ENCODE data around the gene FAHD2B.
"Not testable (repeated sequence)": the region's sequence is repeated elsewhere in the genome, so short reads cannot be mapped to it uniquely, and the experiment has no call there.

Gene FAHD2B

GRCh38 chr2:97088706-97089105 is 6.0 kb downstream of the FAHD2B start:
- not testable (repeated sequence) for H4K8ac ChIP-seq (ENCODE audit: low read depth, low read length); H3K9me3 ChIP-seq (replicated peaks in 1 of 2; ENCODE audit: control insufficient read depth in 2 of 2, insufficient read depth in 1 of 2, low read depth in 1 of 2, low read length in 2 of 2); H2AFZ ChIP-seq (ENCODE audit: low read length); H3K36me3 ChIP-seq (replicated peaks in 1 of 2; ENCODE audit: control insufficient read depth in 2 of 2, insufficient read depth in 2 of 2, low read length in 2 of 2); H4K91ac ChIP-seq (ENCODE audit: low read depth, low read length, poor library complexity); H3K18ac ChIP-seq (ENCODE audit: low read length); H3K14ac ChIP-seq (ENCODE audit: low read length); H2AK5ac ChIP-seq (ENCODE audit: low read depth, low read length); H3K4me2 ChIP-seq (ENCODE audit: insufficient read depth, low read length, poor library complexity, severe bottlenecking); DNase-seq (ENCODE audit: low spot score); H3K27me3 ChIP-seq (ENCODE audit: control insufficient read depth in 3 of 3, insufficient read depth in 3 of 3, low read depth in 1 of 3, low read length in 3 of 3); H3K23ac ChIP-seq (ENCODE audit: low read depth, low read length, poor library complexity); H3K27ac ChIP-seq (replicated peaks; ENCODE audit: low read length); H3K4me3 ChIP-seq (ENCODE audit: low read length in 2 of 2); H3K4ac ChIP-seq (ENCODE audit: low read length); H2BK12ac ChIP-seq (ENCODE audit: low read length); H2BK120ac ChIP-seq (ENCODE audit: low read depth, low read length); H2BK15ac ChIP-seq (ENCODE audit: low read length); H3K9ac ChIP-seq (ENCODE audit: low read depth, low read length, poor library complexity); H3K4me1 ChIP-seq (ENCODE audit: control insufficient read depth in 2 of 2, insufficient read depth in 1 of 2, low read depth in 1 of 2, low read length in 2 of 2); H2BK5ac ChIP-seq (ENCODE audit: low read length); H3K79me1 ChIP-seq (ENCODE audit: low read depth, low read length)
- no CpG with 5 or more reads among the region's 1 CpG for WGBS, 2 donors (ENCODE audit: extremely low coverage in 2 of 2, insufficient read length in 2 of 2, insufficient replicate concordance in 1 of 2)

DNA sequence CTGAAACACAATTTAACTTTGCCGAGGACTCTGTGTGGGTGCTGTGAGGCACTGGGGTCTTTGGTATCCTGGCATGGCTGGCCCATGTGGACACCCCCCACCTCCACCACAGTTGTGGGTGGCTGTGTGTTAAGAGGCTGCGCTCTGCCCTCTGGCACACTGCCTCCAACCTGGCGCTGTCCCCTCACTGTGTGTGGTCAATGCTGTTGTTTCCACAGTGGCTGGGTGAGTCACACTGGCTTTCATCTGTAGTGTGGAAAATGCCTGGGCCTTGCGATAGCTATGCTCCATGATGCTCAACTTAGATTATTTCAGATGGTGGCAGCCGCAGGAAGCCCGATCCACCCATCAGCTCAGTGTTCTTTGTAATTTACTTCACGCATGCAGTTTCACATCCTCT is 9.6 kb downstream of the FAHD2B start:
- not testable (repeated sequence) for H3K9ac ChIP-seq (ENCODE audit: low read depth, low read length, poor library complexity); H3K27me3 ChIP-seq (ENCODE audit: control insufficient read depth in 3 of 3, insufficient read depth in 3 of 3, low read depth in 1 of 3, low read length in 3 of 3); H2AK5ac ChIP-seq (ENCODE audit: low read depth, low read length); DNase-seq (ENCODE audit: low spot score); H3K4ac ChIP-seq (ENCODE audit: low read length); H3K36me3 ChIP-seq (replicated peaks in 1 of 2; ENCODE audit: control insufficient read depth in 2 of 2, insufficient read depth in 2 of 2, low read length in 2 of 2); H3K4me1 ChIP-seq (ENCODE audit: control insufficient read depth in 2 of 2, insufficient read depth in 1 of 2, low read depth in 1 of 2, low read length in 2 of 2); H3K14ac ChIP-seq (ENCODE audit: low read length); H2BK5ac ChIP-seq (ENCODE audit: low read length); H3K23ac ChIP-seq (ENCODE audit: low read depth, low read length, poor library complexity); H3K4me3 ChIP-seq (ENCODE audit: low read length in 2 of 2); H2AFZ ChIP-seq (ENCODE audit: low read length); H3K27ac ChIP-seq (replicated peaks; ENCODE audit: low read length); H3K4me2 ChIP-seq (ENCODE audit: insufficient read depth, low read length, poor library complexity, severe bottlenecking); H4K91ac ChIP-seq (ENCODE audit: low read depth, low read length, poor library complexity); H2BK15ac ChIP-seq (ENCODE audit: low read length); H2BK120ac ChIP-seq (ENCODE audit: low read depth, low read length); H3K18ac ChIP-seq (ENCODE audit: low read length); H4K8ac ChIP-seq (ENCODE audit: low read depth, low read length); H3K79me1 ChIP-seq (ENCODE audit: low read depth, low read length); H3K9me3 ChIP-seq (replicated peaks in 1 of 2; ENCODE audit: control insufficient read depth in 2 of 2, insufficient read depth in 1 of 2, low read depth in 1 of 2, low read length in 2 of 2); H2BK12ac ChIP-seq (ENCODE audit: low read length)
- WGBS, 2 donors (ENCODE audit: extremely low coverage in 2 of 2, insufficient read length in 2 of 2, insufficient replicate concordance in 1 of 2): no CpG with 5 or more reads among the region's 7 CpGs

DNA sequence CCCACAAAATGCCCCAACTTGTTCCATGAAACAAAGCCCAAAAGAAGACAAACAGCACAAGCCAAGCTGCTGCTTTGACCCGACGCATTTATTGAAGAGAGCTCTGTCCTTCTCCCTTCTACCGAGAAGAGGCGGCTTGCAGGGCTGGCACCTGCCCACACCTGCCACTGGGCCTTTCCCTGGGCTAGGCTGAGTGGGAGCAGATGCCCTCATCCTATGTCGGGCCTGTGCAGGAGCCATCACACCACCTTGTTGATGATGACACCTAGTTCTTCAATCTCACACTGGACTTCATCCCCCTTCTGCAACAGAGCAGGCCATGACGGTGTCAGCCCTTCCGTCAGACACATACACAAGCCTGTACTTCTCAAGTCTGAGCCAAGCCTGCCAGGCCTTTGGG is 11.2 kb downstream of the FAHD2B start:
- not testable (repeated sequence) for H3K4ac ChIP-seq (ENCODE audit: low read length); H3K27me3 ChIP-seq (ENCODE audit: control insufficient read depth in 3 of 3, insufficient read depth in 3 of 3, low read depth in 1 of 3, low read length in 3 of 3); H3K4me3 ChIP-seq (ENCODE audit: low read length in 2 of 2); H2BK120ac ChIP-seq (ENCODE audit: low read depth, low read length); H2BK12ac ChIP-seq (ENCODE audit: low read length); H3K27ac ChIP-seq (replicated peaks; ENCODE audit: low read length); H3K4me2 ChIP-seq (ENCODE audit: insufficient read depth, low read length, poor library complexity, severe bottlenecking); H3K9me3 ChIP-seq (replicated peaks in 1 of 2; ENCODE audit: control insufficient read depth in 2 of 2, insufficient read depth in 1 of 2, low read depth in 1 of 2, low read length in 2 of 2); H3K4me1 ChIP-seq (ENCODE audit: control insufficient read depth in 2 of 2, insufficient read depth in 1 of 2, low read depth in 1 of 2, low read length in 2 of 2); H3K14ac ChIP-seq (ENCODE audit: low read length); H3K18ac ChIP-seq (ENCODE audit: low read length); H2BK5ac ChIP-seq (ENCODE audit: low read length); H4K91ac ChIP-seq (ENCODE audit: low read depth, low read length, poor library complexity); H3K23ac ChIP-seq (ENCODE audit: low read depth, low read length, poor library complexity); H2BK15ac ChIP-seq (ENCODE audit: low read length); DNase-seq (ENCODE audit: low spot score); H2AFZ ChIP-seq (ENCODE audit: low read length); H3K79me1 ChIP-seq (ENCODE audit: low read depth, low read length); H3K9ac ChIP-seq (ENCODE audit: low read depth, low read length, poor library complexity); H3K36me3 ChIP-seq (replicated peaks in 1 of 2; ENCODE audit: control insufficient read depth in 2 of 2, insufficient read depth in 2 of 2, low read length in 2 of 2); H2AK5ac ChIP-seq (ENCODE audit: low read depth, low read length); H4K8ac ChIP-seq (ENCODE audit: low read depth, low read length)
- WGBS, 2 donors (ENCODE audit: extremely low coverage in 2 of 2, insufficient read length in 2 of 2, insufficient replicate concordance in 1 of 2): no CpG with 5 or more reads among the region's 7 CpGs

GRCh38 chr2:97082206-97082605 is 12.5 kb downstream of the FAHD2B start:
- H3K9ac ChIP-seq (ENCODE audit: low read depth, low read length, poor library complexity); H3K9me3 ChIP-seq (replicated peaks in 1 of 2; ENCODE audit: control insufficient read depth in 2 of 2, insufficient read depth in 1 of 2, low read depth in 1 of 2, low read length in 2 of 2); H3K27ac ChIP-seq (replicated peaks; ENCODE audit: low read length); H3K36me3 ChIP-seq (replicated peaks in 1 of 2; ENCODE audit: control insufficient read depth in 2 of 2, insufficient read depth in 2 of 2, low read length in 2 of 2); H2BK5ac ChIP-seq (ENCODE audit: low read length); H3K18ac ChIP-seq (ENCODE audit: low read length); H3K14ac ChIP-seq (ENCODE audit: low read length); DNase-seq (ENCODE audit: low spot score); H3K4me1 ChIP-seq (ENCODE audit: control insufficient read depth in 2 of 2, insufficient read depth in 1 of 2, low read depth in 1 of 2, low read length in 2 of 2); H3K4me2 ChIP-seq (ENCODE audit: insufficient read depth, low read length, poor library complexity, severe bottlenecking); H4K8ac ChIP-seq (ENCODE audit: low read depth, low read length); H2AK5ac ChIP-seq (ENCODE audit: low read depth, low read length); H3K4ac ChIP-seq (ENCODE audit: low read length); H3K23ac ChIP-seq (ENCODE audit: low read depth, low read length, poor library complexity); H3K79me1 ChIP-seq (ENCODE audit: low read depth, low read length); H4K91ac ChIP-seq (ENCODE audit: low read depth, low read length, poor library complexity); H2BK15ac ChIP-seq (ENCODE audit: low read length); H2BK12ac ChIP-seq (ENCODE audit: low read length); H3K4me3 ChIP-seq (ENCODE audit: low read length in 2 of 2); H2AFZ ChIP-seq (ENCODE audit: low read length); H3K27me3 ChIP-seq (ENCODE audit: control insufficient read depth in 3 of 3, insufficient read depth in 3 of 3, low read depth in 1 of 3, low read length in 3 of 3); H2BK120ac ChIP-seq (ENCODE audit: low read depth, low read length): not testable (repeated sequence)
- no CpG with 5 or more reads among the region's 9 CpGs for WGBS, 2 donors (ENCODE audit: extremely low coverage in 2 of 2, insufficient read length in 2 of 2, insufficient replicate concordance in 1 of 2)

Measured in neuronal stem cell (in vitro differentiated cells).